DMS153 treated with DMSO at 0.1 percent for 48 hours (cell line): Measurements from ENCODE around the gene DPEP3.
"Not testable (repeated sequence)": the region's sequence is repeated elsewhere in the genome, so short reads cannot be mapped to it uniquely, and the experiment has no call there.

ENCODE experiments used
- DNase-seq: peaks from one replicate; lab custom pipeline; 2025; ENCODE audit not compliant: unreplicated experiment; lab: John Stamatoyannopoulos, UW

The DPEP3 gene

DNA sequence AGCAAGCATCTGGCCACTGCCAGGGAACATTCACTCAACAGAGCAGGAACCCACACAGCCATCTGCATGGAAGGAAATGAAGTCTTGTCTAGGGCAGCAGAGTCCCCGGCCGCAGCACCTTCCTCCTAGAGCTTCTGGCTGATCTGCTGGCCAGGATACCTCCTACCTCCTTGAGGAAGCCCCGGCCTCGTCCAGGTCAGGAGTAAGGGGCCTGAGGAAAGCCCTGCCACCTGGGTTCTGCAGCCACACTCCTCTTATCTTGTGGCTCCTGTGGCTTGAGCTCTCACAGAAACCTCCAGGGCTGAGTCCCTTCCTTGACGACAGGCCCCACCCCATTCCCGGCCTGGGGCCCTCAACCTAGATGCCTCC, 13.7 kb upstream of the DPEP3 start:
- DNase-seq = not testable (repeated sequence)

DNA sequence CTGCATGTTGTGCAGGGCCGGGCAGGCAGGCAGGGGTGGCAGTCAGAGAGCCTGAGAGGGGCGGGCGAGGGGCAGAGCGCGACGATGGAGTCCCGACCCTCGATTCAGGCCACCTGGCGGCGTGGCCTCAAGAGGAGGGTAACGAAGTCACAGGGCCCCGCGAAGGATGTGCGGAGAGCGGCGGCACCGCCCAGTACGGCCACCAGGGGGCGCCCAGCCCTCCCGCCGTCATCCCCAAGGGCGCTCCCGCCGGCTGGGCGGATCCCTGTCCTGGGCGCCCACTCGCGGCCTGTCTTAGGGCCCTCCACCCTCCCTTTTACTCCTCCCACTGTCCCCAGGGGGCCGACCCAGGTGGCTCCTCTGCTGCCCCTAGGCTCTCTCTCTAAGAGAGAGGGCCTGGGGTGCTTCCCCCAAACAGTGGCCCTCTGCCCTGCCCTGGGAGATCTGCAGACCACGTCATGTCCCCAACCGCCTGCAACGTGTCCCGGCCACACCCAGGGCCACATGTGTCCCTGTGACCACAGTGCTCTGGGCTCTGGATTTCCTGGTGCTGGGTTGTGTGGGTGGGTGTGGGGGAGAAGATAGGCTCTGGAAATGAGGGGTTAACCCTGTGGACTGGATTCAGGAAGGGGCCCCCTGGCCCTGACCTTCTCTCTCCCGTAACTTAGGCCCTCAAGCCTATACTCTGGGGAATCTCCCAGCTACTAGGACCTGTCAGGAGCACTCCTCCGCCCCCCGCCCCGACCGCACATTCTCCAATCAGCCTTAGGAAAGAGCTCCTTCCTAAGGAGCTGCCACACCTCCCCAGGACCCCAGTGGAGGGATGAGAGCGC, 13.1 kb upstream of the DPEP3 start:
- DNase-seq = peak; percentile 26

DNA sequence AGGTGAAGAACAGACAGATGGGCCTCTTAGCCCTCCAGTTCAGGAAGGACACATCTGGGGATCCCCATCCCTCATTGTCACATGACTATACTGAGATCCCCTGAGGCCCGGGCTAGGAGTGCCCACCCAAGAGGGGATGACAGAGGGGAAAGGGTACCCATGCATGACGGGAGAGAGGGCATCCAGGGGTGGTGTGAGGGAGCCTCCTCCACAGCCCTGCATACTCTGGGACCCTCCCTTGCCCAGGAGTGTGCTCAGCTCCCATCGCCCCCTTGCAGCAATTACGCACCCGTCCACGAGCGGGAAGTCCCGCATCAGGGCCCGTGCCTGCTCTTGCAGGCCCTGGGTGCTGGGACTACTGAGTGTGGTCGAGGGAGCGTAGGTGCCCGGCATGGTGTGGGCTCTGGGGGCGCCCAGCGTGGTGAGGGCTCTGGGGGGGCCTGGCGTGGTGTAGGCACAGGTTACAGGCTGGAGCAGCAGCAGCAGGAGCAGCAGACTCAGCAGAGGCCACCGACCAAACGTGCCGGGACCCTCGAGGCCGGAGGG, 12.4 kb upstream of the DPEP3 start:
- no peak for DNase-seq

DNA sequence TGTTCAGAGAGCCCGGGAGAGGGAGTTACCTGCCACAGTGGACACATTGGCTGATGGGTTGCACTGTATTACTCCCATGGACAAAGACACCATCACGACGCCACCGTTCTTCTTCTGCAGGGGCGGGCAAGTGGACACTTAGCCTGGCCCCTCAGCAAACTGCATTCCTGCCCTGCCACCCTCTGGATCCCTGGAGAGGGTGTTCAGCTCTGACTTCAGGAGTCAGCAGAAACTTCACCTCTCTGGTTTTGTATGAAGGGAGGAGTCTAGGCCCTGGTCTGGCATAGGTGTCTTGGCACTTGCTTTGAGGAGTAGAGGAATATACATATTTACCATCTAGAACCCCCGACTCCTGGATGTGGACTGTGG, 9.7 kb upstream of the DPEP3 start:
- no peak for DNase-seq

DNA sequence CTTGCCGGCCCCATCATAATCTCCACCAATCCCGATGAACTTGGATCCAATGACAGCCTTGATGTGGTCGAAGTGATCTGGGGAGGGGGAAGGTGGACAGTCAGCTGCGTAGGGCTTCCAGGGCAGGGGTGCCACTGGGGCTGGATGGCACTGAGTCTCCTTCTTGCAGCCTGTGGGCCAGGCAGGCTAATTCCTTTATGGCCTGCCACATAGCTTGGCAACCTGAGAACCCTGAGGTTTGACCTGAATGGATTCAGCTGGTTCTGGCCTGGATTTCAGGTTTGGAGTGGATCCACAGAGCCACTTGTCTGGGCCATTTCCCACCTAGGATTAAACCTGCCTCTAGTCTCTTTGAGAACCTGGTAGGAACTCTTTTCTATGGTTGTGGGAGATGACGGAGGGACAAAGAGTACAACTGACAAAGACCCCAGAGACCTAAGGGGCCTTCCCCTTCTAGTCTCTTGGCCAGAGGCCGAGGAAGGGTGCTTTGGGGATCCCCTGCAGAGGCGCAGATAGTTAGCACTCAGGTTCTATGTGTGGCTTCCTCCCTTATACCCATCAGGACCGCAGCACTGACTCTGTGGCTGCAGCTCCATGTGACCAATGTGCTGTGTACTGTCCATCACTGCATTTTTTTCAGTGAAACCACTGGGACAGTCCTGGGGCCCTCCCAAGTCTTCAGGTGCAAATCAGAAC, 9.2 kb upstream of the DPEP3 start:
- no peak for DNase-seq

DNA sequence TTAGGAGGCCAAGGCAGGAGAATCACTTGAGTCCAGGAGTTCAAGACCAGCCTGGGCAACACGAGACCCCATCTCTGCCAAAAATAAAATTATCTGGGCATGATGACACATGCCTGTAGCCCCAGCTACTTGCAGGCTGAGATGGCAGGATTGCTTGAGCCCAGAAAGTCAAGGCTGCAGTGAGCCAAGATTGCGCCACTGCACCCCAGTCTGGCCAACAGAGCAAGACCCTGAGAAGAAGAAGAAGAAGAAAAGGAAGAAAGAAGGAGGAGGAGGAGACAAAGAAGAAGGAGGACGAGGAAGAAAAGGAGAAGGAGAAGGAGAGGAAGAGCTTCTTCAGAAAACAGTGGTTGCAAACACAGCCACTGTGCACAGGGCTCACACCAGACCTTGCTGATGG, 8.4 kb upstream of the DPEP3 start:
- no peak for DNase-seq

DNA sequence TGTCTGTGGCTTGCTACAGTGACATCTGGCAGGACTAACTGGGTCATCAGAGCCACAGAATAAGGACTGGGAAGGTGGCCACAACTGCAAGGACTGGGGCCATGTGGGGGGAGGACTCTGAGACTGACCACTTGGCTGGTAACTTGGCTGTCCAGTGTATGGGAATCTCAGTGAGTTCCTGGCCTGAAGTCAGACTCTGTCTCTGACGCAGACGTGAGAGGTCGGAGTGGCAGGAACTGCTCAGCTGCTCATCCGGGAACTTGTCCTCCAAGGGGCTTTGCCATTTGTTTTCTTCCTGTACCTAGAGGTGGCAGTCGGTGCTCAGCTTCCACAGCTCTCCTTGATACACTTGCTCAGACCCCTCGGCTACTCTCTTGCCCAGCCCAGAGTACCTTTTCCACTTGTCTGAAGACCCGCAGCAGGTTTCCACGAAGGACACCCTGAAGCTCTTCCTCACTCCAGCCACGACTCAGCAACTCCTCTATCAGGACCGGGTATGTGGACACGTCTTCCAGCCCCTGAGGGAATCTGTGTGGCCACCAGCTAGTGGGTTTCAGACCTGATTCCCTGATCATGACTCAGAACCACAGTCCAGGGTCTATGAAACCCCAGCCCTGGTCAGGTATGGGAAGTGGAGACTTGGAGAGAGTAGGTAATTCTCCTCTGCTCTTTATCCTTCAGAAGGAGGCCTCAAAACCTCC, 7.3 kb upstream of the DPEP3 start:
- no peak for DNase-seq

DNA sequence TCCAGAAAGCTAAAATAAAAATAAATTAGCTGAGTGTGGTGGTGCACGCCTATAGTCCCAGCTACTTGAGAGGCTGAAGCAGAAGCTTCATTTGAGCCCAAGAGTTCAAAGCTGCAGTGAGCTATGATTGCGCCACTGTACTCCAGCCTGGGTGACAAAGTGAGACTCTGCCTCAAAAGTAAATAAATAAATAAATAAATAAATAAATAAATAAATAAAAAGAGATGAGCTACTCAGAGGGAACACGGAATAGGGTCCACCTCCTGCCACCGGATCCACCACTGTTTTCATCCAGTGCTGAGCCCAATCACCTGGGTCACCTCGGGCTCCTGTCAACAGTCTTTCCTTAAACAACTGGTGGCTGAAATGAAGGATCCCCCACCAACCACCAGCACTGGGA, 6.7 kb upstream of the DPEP3 start:
- DNase-seq = no peak

DNA sequence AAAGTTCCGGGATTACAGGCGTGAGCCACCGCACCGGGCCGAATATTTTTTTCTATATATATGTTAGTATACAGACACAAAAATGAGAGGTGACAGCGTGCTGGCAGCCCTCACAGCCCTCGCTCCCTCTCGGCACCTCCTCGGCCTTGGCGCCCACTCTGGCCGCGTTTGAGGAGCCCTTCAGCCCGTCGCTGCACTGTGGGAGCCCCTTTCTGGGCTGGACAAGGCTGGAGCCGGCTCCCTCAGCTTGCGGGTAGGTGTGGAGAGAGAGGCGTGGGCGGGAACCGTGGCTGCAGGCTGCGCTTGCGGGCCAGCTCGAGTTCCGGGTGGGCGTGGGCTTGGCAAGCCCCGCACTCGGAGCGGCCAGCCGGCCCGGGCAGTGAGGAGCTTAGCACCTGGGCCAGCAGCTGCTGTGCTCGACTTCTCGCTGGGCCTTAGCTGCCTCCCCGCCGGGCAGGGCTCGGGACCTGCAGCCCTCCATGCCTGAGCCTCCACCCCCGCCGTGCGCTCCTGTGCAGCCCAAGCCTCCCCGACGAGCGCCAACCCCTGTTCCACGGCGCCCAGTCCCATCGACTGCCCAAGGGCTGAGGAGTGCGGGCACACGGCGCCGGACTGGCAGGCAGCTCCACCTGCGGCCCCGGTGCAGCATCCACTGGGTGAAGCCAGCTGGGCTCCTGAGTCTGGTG, 1.9 kb upstream of the DPEP3 start:
- DNase-seq = no peak

DNA sequence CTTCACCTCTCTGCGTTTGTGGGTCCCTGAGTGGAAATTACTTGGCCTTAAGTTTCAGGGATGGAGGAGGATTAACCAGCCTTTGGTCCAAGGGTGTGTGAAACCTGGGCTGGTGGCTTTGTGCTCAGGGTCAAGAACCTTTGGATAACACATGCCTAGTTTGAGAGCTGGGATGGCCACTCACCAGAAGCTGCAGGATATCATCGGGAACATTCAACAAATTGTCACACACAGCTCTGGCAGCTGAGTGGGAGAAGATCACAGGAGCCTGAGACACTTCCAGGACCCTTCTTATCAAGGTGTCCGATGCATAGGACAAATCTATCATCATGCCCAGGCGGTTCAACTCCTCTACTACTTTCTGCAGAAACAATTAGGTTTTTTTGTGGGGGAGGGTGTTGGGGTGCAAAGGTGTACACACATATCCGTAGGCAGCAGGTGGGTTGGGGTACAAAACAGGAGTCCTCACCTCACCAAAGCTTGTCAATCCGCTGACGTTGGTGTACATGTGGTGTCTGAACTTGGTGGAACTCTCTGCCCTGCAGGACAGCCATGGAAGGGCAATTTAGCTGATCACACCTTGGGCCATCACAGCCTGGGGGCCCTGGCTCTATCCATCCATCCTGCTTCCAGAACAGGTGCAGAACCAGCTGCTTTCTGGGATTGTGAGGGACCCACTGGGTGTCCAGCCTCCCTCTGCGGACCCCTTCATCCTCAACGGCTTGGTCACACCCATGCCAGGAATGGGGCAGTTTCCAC, 2.7 kb downstream of the DPEP3 start:
- DNase-seq = no peak

DNA sequence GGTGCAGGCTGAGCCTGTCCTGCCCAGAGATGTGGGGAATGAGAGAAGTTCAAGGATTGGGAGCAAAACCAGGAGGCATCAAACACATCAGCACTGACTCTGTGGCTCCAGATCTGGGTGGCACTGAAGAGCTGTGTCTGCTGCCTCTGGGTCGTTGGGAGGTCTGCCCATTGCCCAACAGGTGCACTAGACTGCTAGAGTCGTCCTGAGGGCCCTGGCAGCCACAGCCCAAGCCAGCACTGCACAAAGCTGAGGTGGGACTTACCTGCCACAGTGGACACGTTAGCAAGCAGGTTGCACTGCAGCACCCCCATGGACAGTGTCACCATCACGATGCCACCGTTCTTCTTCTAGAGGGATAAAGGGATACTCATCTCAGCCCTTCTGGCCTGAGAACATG, 3.3 kb downstream of the DPEP3 start:
- no peak for DNase-seq

DNA sequence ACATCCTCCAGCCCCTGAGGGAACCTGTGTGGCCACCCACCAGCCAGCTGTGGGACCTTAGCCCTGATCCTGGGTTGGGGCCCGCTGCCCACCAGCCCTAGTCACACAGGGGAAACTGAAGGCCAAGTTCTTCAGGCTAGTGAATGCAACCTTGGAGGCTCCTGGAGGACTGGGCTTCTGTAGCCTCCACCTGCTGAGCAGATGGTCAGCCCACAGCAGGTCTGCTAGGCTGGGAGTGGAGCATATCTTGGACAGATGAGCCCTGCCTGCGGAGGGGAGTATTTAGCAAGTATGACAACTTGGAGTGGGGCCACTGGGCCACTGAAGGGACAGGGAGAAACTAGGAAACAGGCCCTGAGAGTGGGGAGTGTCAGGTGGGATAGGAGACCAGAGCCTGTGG, 4.1 kb downstream of the DPEP3 start:
- DNase-seq = no peak

DNA sequence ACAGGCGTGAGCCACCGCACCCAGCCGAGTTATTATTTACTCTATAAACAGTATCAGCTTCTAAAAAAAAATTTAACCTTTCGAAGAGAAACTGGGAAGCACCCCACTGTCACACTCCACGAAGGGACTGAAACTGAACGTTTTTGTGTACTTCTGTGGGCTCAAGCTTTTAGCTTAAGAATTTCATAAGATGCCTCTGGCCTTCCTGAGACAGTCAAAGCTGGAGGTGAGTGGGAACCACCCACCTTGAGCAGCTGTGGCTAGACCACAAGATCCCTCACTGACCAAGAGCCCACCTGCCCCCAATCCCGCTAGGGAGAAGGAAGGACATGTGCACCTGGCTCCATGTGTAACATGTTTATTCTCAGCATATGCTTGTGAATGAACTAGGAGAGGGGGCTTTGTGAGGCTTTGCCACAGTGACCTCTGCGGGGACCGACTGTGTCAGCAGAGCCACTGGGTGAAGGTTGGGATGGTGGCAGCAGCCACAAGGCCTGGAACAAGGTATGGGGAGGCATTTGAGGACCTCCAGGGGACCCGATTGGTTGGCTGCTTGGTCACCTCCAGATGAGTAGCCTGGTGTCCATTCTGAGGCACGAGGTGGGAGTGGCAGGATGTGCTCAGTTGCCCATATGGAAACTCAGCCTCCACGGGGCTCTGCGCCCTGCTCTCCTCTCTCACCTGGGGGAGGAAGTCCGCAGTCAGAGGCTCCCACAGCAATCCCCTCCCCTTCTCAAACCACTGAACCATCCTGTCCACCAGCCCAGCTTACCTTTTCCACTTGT, 4.8 kb downstream of the DPEP3 start:
- DNase-seq = no peak

DNA sequence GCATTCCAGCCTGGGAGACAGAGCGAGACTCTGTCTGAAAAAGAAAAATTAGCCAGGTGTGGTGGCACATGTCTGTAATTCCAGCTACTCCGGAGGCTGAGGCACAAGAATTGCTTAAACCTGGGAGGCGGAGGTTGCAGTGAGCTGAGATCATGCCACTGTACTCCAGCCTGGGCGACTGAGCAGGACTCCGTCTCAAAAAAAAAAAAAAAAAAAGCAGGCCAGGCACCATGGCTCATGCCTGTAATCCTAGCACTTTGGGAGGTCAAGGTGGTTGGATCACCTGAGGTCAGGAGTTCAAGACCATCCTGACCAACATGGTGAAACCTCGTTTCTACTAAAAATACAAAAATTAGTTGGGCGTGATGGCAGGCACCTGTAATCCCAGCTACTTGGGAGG, 8.0 kb downstream of the DPEP3 start:
- DNase-seq = not testable (repeated sequence)

DNA sequence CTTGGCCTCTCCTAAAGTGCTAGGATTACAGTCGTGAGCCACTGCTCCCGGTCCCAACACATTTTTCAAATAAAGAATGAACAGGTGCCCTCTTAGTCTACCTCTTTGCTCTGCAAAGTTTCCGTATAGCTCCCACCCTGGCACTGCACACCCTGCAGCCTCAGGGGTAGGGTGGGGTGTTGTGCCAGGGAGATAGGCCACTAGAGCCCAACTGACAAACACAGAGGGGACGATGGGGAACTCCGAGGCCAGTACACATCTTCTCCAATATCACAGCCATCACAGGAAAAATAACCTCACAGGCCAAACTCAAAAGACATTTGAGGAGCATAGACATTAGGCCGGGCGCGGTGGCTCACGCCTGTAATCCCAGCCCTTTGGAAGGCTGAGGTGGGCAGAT, 9.2 kb downstream of the DPEP3 start:
- no peak for DNase-seq

DNA sequence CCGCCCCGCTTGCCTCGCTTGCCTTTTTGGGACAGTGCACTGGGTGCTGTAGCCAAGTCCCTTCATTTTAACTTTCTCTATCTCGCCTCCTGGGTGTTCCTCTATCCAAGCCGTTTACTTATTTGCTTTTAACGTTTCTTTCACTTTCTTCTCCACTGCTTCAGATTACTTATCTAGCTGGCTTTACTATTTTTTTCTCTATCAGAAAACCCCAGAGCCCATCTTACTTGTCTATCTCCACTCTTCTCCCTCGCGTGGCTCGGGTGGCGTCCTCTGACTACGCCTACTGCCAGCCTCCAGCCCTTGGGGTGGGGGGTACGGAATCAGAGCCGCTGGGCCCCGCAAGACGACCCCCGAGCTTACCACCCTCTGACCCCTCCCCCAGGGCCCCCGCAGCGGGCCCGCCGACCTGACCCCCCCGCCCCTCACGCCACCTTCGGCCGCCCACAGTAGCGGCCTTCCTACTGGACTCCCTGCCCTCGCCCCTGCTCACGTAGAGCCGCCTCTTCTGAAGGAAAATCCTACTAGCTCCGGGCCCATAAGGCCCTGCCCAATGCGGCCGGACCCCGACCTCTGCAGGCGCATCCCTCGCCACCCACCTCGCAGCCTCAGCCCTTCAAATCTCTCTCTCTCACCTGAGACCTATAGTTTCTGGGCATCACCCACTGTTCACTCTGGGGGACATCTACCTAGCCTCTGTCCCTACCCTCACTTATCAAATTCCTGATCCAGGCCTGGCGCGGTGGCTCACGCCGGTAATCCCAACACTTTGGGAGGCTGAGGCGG, 10.9 kb downstream of the DPEP3 start:
- no peak for DNase-seq

DNA sequence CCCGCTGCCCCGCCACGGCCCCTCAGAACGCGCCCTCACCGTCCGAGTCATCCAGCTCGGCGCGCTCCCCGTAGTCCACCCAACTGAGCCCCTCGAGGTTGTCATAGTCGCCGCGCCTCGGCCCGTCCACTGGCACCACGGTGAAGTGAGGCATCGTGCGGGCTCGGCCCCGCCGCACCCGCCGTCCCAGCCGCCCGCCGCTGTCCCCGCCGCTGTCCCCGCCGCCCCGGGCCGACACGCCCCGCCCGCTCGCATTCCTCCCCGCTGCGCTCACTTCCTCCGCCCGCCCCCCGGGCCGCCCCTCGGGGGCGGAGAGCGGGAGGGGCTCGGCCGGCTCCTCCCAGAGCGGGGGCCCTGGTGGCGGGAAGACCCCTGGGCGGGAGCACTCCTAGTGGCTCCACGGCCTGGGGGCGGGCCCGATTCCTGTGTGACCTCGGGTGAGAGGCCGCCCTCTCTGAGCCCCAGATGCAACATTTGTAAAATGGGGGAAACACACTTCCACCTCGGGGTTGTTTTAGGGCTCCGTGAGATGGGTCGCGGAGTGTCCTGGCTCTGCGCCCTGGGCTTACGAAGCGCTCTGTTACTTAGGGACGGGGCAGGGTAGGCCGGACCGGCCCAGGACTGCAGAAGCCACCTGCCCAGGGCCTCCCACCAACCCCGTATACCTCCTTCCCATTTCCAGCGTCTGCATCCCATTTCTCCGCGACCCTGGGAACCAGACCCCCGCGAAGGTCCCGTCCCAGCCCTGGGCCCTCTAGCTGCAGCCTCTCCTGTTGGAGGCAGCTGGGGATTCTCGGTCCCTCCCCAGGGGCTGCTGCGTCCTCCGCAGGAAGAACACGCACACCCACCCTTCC, 11.7 kb downstream of the DPEP3 start, which contains the start of gene SLC12A4:
TSS of gene SLC12A4 (minus strand) at position 238 of the 854 bp plus-strand sequence. CDS start at position 154, 84 bp downstream.
- no peak for DNase-seq

DNA sequence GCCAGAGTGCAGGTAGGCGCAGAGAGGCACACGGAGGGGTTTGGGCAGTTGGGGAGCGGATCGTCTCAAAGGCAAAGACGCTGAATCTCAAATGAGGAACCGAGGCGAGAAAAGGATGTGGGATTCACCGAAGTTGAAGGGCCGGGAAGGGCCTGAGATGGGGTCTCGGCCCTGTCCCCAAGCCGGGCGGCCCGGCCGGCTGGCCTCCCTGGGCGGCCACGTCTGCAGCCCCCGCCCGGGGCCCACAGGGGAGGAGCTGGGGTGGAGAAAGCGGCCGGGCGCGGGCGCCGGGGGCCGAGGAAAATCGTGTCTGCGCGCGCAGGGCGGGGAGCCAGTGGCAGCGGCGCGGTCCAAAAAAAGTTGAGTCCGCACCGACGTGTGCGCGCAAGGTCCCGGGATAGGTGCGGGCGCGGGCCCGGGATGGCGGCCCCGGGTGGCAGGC, 12.3 kb downstream of the DPEP3 start:
- no peak for DNase-seq
